ENCODE results near the gene NLRC3. TPM values are rescaled to one million over a fixed set of nuclear protein-coding genes. Genes with fewer than 3 reads are reported as not detected.

NLRC3 gene
- total RNA-seq, 6 experiments from 2014 or later = 0.53 to 1.2 (median 0.64) TPM

DNA sequence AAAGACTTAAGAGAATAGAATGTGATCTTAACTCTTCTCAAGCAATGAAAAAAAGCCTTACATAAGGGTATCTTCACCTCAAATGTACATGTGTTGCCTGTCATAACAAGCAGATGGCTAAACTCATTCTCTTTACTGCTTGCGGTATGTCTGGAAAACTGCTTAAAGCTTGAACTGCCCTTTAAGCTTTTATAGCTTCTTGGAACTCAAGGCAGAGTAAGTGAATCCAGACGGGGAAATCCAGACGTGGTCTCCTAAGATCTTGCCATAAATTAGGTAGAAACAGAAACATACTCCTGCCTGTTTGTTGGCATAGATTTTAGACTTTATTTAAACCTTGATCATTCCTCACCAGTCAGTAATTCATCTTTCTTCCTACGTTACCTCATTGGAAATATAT, 56.8 kb downstream of the NLRC3 start:
- TF ChIP-seq, protein P1, sequence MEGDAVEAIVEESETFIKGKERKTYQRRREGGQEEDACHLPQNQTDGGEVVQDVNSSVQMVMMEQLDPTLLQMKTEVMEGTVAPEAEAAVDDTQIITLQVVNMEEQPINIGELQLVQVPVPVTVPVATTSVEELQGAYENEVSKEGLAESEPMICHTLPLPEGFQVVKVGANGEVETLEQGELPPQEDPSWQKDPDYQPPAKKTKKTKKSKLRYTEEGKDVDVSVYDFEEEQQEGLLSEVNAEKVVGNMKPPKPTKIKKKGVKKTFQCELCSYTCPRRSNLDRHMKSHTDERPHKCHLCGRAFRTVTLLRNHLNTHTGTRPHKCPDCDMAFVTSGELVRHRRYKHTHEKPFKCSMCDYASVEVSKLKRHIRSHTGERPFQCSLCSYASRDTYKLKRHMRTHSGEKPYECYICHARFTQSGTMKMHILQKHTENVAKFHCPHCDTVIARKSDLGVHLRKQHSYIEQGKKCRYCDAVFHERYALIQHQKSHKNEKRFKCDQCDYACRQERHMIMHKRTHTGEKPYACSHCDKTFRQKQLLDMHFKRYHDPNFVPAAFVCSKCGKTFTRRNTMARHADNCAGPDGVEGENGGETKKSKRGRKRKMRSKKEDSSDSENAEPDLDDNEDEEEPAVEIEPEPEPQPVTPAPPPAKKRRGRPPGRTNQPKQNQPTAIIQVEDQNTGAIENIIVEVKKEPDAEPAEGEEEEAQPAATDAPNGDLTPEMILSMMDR (IDR thresholded peaks at IDR 0.05) = no peak
- no peak for TF ChIP-seq POLR2A (IDR thresholded peaks at IDR 0.05)
- Histone ChIP-seq H3K36me3 (peaks cover 0 to 38% (median 8%) of the 10 kb centered on the region in 4 donors), H3K27ac (no peak overlapping the region), H3K4me3 (no peak overlapping the region), H3K9me3 (no peaks in the 10 kb centered on the region), H3K4me1 (peaks cover 0 to 12% (median 0%) of the 10 kb centered on the region in 4 donors), H3K27me3 (no peaks in the 10 kb centered on the region)
- ATAC-seq (no peak), DNase-seq (no peak)
- 84% methylated on average over 4 of the region's 4 CpGs for WGBS (ENCODE audit: insufficient coverage, low coverage, low lambda C conversion rate, missing lambda C conversion rate)
- intact Hi-C loops (cut with DNase I) = no loop called here

DNA sequence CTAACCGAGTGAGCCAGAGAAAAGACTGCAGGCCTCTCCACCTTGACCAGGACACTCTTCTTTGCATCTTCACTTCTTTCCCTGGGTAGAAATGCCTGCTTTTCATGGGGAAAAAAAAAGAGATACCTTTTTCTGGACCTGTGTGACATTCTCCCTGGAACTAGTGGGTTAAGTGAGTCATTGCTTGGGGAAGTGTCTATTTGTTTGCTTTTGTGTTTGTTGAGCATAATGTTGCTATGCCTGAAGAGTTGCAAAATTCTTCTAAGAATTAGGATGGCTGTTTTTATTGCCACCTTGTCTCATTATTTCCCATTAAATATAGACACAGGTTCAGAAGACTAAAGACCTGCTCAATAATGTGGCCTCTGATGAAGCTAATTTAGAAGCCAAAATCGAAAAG, 57.6 kb downstream of the NLRC3 start:
- intact Hi-C loops (cut with DNase I) = no loop called here
- no peak for TF ChIP-seq POLR2A (IDR thresholded peaks at IDR 0.05)
- TF ChIP-seq, protein P1 (IDR thresholded peaks at IDR 0.05) = no peak
- WGBS (ENCODE audit: insufficient coverage, low coverage, low lambda C conversion rate, missing lambda C conversion rate) = 94% methylated on average over 2 of the region's 2 CpGs

DNA sequence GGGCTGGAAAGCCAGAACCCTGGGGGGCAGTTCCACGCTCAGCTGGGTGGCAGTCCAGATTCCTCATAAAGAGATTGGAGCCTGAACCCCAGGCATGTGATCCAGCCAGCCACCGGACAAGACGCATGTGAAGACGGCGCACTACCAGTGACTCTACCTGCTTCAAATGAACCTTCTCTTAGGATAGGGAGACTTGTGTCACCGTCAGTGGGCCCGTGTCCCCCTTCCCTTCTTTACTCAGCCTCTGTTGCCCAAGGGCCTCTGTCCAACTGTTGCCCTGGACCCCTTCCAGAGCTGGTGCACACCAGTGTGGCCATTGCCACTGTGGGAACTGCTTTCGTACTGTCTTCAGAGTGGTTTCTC, 58.2 kb downstream of the NLRC3 start:
- Histone ChIP-seq H3K27me3 (no peaks in the 10 kb centered on the region), H3K36me3 (peaks cover 0 to 47% (median 8%) of the 10 kb centered on the region in 4 donors), H3K4me3 (no peak overlapping the region), H3K9me3 (no peaks in the 10 kb centered on the region), H3K27ac (no peak overlapping the region), H3K4me1 (peaks cover 0 to 12% (median 0%) of the 10 kb centered on the region in 4 donors)
- no CpG with 5 or more reads among the region's 8 CpGs for WGBS (ENCODE audit: insufficient coverage, low coverage, low lambda C conversion rate, missing lambda C conversion rate)
- ATAC-seq (no peak), DNase-seq (no peak)
- intact Hi-C loops (cut with DNase I) = no loop called here
- TF ChIP-seq POLR2A (IDR thresholded peaks at IDR 0.05) = no peak
- TF ChIP-seq, protein P1 (IDR thresholded peaks at IDR 0.05) = no peak

More for the DNA sequence above, 57.6 kb downstream of the NLRC3 start:
- peaks cover 0 to 41% (median 8%) of the 10 kb centered on the region in 4 donors for H3K36me3 ChIP-seq
- ATAC-seq (no peak), DNase-seq (no peak)
- H3K4me1 ChIP-seq = peaks cover 0 to 12% (median 0%) of the 10 kb centered on the region in 4 donors
- no peak overlapping the region for H3K27ac ChIP-seq
- no peaks in the 10 kb centered on the region for H3K27me3 ChIP-seq
- no peak overlapping the region for H3K4me3 ChIP-seq
- H3K9me3 ChIP-seq = no peaks in the 10 kb centered on the region

DNA sequence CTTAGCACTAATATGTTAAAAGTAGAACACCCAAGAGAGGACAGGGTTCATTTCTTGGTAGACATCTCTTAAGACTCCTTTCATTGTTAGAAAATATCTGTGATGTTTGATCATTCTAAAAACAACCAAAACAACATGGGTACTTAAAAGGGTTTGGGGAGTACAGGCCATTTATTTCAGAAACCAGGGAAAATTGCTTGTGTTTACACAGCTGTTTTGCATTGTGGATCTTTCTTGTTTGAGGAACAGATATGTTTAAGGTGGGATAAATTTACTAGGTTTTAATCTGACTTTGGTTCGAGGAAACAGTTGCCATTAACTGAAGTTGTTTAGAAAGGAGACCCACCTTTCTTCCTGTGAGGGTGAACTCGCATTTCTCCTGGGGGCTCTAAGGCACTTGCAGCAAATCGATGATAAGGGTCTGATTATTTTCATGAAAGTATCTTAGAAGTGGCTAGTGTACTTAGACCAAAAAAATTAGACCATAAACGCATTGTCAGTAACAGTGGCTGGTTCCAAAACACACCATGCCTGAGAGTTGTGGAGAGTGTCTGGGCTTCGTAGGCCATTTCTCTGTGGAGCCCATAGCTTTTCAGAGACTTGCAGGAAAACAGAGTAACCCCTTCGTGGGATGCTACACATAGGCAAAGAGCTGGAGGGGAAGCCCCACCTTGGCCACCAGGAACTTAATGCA, 58.8 kb downstream of the NLRC3 start:
- TF ChIP-seq, protein P1 (IDR thresholded peaks at IDR 0.05) = no peak
- TF ChIP-seq POLR2A (IDR thresholded peaks at IDR 0.05) = no peak
- DNase-seq = no peak
- intact Hi-C loops (cut with DNase I) = no loop called here
- H3K9me3 ChIP-seq = no peaks in the 10 kb centered on the region
- 85% methylated on average over 5 of the region's 6 CpGs for WGBS (ENCODE audit: insufficient coverage, low coverage, low lambda C conversion rate, missing lambda C conversion rate)
- no peak overlapping the region for H3K4me3 ChIP-seq
- peaks cover 0 to 9% (median 0%) of the 10 kb centered on the region in 4 donors for H3K4me1 ChIP-seq
- no peak for ATAC-seq
- H3K36me3 ChIP-seq = peaks cover 0 to 52% (median 8%) of the 10 kb centered on the region in 4 donors
- H3K27me3 ChIP-seq = no peaks in the 10 kb centered on the region
- H3K27ac ChIP-seq = no peak overlapping the region

All from right lobe of liver (tissue), 6 donors.